ENCODE results near the gene CPHXL. TPM values are rescaled to one million over a fixed set of nuclear protein-coding genes. Genes with fewer than 3 reads are reported as not detected.

Gene CPHXL
- polyA plus RNA-seq, 1 donor from 2014 or later, result not detected

GRCh38 chr16:75763204-75763603, 36.9 kb upstream of the CPHXL start:
- H3K9ac ChIP-seq (ENCODE audit: low read length), result no peak overlapping the region
- no peaks in the 10 kb centered on the region for H3F3A ChIP-seq (ENCODE audit: insufficient read depth, low read length, poor library complexity, severe bottlenecking)
- H3K4me2 ChIP-seq (ENCODE audit: low read length), result no peak overlapping the region
- H3K9me2 ChIP-seq (ENCODE audit: insufficient read depth, low read length), result no peaks in the 10 kb centered on the region
- H3K27me3 ChIP-seq (ENCODE audit: insufficient read depth, low read depth, low read length), result no peaks in the 10 kb centered on the region
- H2AFZ ChIP-seq (ENCODE audit: low read depth, low read length), result no peak overlapping the region
- H4K20me1 ChIP-seq (ENCODE audit: insufficient read depth), result no peaks in the 10 kb centered on the region
- H3K27ac ChIP-seq (ENCODE audit: low read length), result no peak overlapping the region
- H3K9me3 ChIP-seq (ENCODE audit: low read length), result no peaks in the 10 kb centered on the region
- no peaks in the 10 kb centered on the region for H3K79me2 ChIP-seq (replicated peaks; ENCODE audit: insufficient read depth, low read length)
- no peak overlapping the region for H3K4me3 ChIP-seq (ENCODE audit: low read length)
- TF ChIP-seq MXI1 (conservative IDR thresholded peaks at IDR 0.05; ENCODE audit: poor library complexity, severe bottlenecking), result no peak
- no peak for TF ChIP-seq POLR2AphosphoS5 (IDR thresholded peaks at IDR 0.05)
- no peak for TF ChIP-seq RAD21 (conservative IDR thresholded peaks at IDR 0.05)
- no peak for TF ChIP-seq SMC3 (conservative IDR thresholded peaks at IDR 0.05; ENCODE audit: poor library complexity)
- TF ChIP-seq CTCF (IDR thresholded peaks at IDR 0.05; ENCODE audit: poor library complexity, severe bottlenecking), result no peak
- no peak for TF ChIP-seq TAF1 (IDR thresholded peaks at IDR 0.05; ENCODE audit: low read depth)
- TF ChIP-seq EZH2 (IDR thresholded peaks at IDR 0.05; ENCODE audit: borderline replicate concordance, insufficient read depth, low read length, poor library complexity, severe bottlenecking), result no peak
- TF ChIP-seq EP300 (conservative IDR thresholded peaks at IDR 0.05; ENCODE audit: poor library complexity, severe bottlenecking), result no peak
- no peaks in the 10 kb centered on the region for H3K36me3 ChIP-seq (ENCODE audit: insufficient read depth, low read length)

DNA sequence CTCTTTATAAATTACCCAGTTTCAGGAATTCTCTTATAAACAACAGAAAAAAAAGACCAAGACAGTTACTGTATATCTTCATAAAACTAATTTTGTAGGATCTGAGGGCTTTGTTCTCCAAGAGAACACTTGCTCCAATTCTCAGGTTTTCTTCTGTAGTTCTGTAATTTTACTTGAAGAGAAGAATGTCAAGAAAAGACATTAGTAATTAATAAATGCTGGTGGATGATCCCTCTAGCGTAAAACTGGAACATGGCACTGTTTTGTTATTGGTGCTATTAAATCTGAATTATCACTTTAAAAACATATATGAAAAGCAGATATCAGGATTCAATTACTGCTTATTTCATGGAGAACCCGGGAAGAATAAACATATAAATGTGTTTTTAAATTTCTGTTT, 36.5 kb upstream of the CPHXL start:
- H3K79me2 ChIP-seq (replicated peaks; ENCODE audit: insufficient read depth, low read length), result no peaks in the 10 kb centered on the region
- H3K36me3 ChIP-seq (ENCODE audit: insufficient read depth, low read length), result no peaks in the 10 kb centered on the region
- H3K9me3 ChIP-seq (ENCODE audit: low read length), result no peaks in the 10 kb centered on the region
- H3K9me2 ChIP-seq (ENCODE audit: insufficient read depth, low read length), result no peaks in the 10 kb centered on the region
- no peak overlapping the region for H3K9ac ChIP-seq (ENCODE audit: low read length)
- no peak overlapping the region for H2AFZ ChIP-seq (ENCODE audit: low read depth, low read length)
- H3K27me3 ChIP-seq (ENCODE audit: insufficient read depth, low read depth, low read length), result no peaks in the 10 kb centered on the region
- H3K4me2 ChIP-seq (ENCODE audit: low read length), result no peak overlapping the region
- H3F3A ChIP-seq (ENCODE audit: insufficient read depth, low read length, poor library complexity, severe bottlenecking), result no peaks in the 10 kb centered on the region
- no peak overlapping the region for H3K27ac ChIP-seq (ENCODE audit: low read length)
- H4K20me1 ChIP-seq (ENCODE audit: insufficient read depth), result no peaks in the 10 kb centered on the region
- TF ChIP-seq REST (IDR thresholded peaks at IDR 0.05; ENCODE audit: borderline replicate concordance) (no peak), SMC3 (conservative IDR thresholded peaks at IDR 0.05; ENCODE audit: poor library complexity) (no peak), TAF1 (IDR thresholded peaks at IDR 0.05; ENCODE audit: low read depth) (no peak)
- H3K4me3 ChIP-seq (ENCODE audit: low read length), result no peak overlapping the region

GRCh38 chr16:75761108-75761507, 34.8 kb upstream of the CPHXL start:
- Histone ChIP-seq H3K79me2 (replicated peaks; ENCODE audit: insufficient read depth, low read length) (no peaks in the 10 kb centered on the region), H2AFZ (ENCODE audit: low read depth, low read length) (no peak overlapping the region), H3K4me3 (ENCODE audit: low read length) (no peak overlapping the region), H4K20me1 (ENCODE audit: insufficient read depth) (no peaks in the 10 kb centered on the region), H3K9ac (ENCODE audit: low read length) (no peak overlapping the region), H3K27me3 (ENCODE audit: insufficient read depth, low read depth, low read length) (no peaks in the 10 kb centered on the region), H3K9me3 (ENCODE audit: low read length) (no peaks in the 10 kb centered on the region), H3K9me2 (ENCODE audit: insufficient read depth, low read length) (no peaks in the 10 kb centered on the region), H3K27ac (ENCODE audit: low read length) (no peak overlapping the region), H3F3A (ENCODE audit: insufficient read depth, low read length, poor library complexity, severe bottlenecking) (no peaks in the 10 kb centered on the region), H3K4me2 (ENCODE audit: low read length) (no peak overlapping the region), H3K36me3 (ENCODE audit: insufficient read depth, low read length) (no peaks in the 10 kb centered on the region)
- TF ChIP-seq MXI1 (conservative IDR thresholded peaks at IDR 0.05; ENCODE audit: poor library complexity, severe bottlenecking) (no peak), SMC3 (conservative IDR thresholded peaks at IDR 0.05; ENCODE audit: poor library complexity) (no peak), REST (IDR thresholded peaks at IDR 0.05; ENCODE audit: borderline replicate concordance) (no peak), CTCF (IDR thresholded peaks at IDR 0.05; ENCODE audit: poor library complexity, severe bottlenecking) (no peak), EZH2 (IDR thresholded peaks at IDR 0.05; ENCODE audit: borderline replicate concordance, insufficient read depth, low read length, poor library complexity, severe bottlenecking) (no peak), TAF1 (IDR thresholded peaks at IDR 0.05; ENCODE audit: low read depth) (no peak), POLR2AphosphoS5 (IDR thresholded peaks at IDR 0.05) (no peak), EP300 (conservative IDR thresholded peaks at IDR 0.05; ENCODE audit: poor library complexity, severe bottlenecking) (no peak), RAD21 (conservative IDR thresholded peaks at IDR 0.05) (no peak)

Data from neural cell (in vitro differentiated cells).